Progenitor cell of endocrine pancreas (in vitro differentiated cells): ENCODE results near the gene NUDCD2. TPM values are rescaled to one million over a fixed set of nuclear protein-coding genes. Genes with fewer than 3 reads are reported as not detected.
"Not testable (repeated sequence)": the region's sequence is repeated elsewhere in the genome, so short reads cannot be mapped to it uniquely, and the experiment has no call there.

Experiments used
- DNase-seq: peaks from one replicate; pipeline ENCODE4 v3.0.0; 2021; ENCODE audit warnings: low spot score; ENCODE audit not compliant: unreplicated experiment
- H3K27ac Mint-ChIP-seq: 2 replicates; pipeline ENCODE4 v1.8.0; 2021; ENCODE audit warnings: mild to moderate bottlenecking, moderate library complexity, mixed read lengths
- H3K27me3 Mint-ChIP-seq: 2 replicates; pipeline ENCODE4 v1.8.0; 2021; ENCODE audit warnings: mixed read lengths
- H3K36me3 Mint-ChIP-seq: 2 replicates; pipeline ENCODE4 v1.8.0; 2022; ENCODE audit warnings: mixed read lengths; ENCODE audit not compliant: insufficient read depth
- H3K4me1 Mint-ChIP-seq: 2 replicates; pipeline ENCODE4 v1.8.0; 2021; ENCODE audit warnings: low read depth, mixed read lengths
- H3K4me3 Mint-ChIP-seq: 2 replicates; pipeline ENCODE4 v1.8.0; 2021; ENCODE audit warnings: low read depth, mild to moderate bottlenecking, moderate library complexity, mixed read lengths
- H3K9me3 Mint-ChIP-seq: 2 replicates; pipeline ENCODE4 v1.8.0; 2021; ENCODE audit warnings: low read depth, mixed read lengths
- CTCF ChIP-seq: fragments of 200-600 bp; sonication (generic); IDR thresholded peaks from one replicate; pipeline ENCODE4 v1.5.0; 2021; ENCODE audit warnings: antibody characterized with exemption, mild to moderate bottlenecking; ENCODE audit not compliant: unreplicated experiment
- total RNA-seq: library from RNA; stranded (reverse); gene quantifications from 2 replicates; pipeline ENCODE4 v1.2.1, GENCODE V29; 2021

NUDCD2 gene
- total RNA-seq, 1 donor from 2014 or later = 33.0 TPM

DNA sequence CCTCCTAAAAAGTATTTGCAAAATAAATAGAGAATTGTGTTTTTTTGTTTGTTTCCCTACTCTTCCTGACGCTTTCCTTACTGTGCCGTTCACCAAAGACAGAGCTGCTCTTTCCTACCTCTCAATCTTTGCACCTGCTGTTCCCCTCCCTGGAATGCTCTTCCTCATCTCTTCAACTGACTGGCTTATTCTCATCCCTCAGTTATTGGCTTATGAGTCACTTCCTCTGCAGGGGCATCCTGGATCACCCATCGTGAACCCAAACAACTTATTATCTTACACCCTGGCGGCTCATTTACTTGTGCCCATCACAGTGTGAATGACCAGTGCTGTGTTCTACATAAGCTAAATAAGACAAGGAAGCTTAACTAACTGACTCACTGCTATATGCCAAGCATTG lies 58.6 kb downstream of the NUDCD2 start:
- Mint-ChIP-seq H3K4me3 (no peak overlapping the region), H3K36me3 (no peaks in the 10 kb centered on the region), H3K27me3 (no peaks in the 10 kb centered on the region), H3K27ac (no peak overlapping the region), H3K4me1 (peaks cover 15% of the 10 kb centered on the region), H3K9me3 (no peaks in the 10 kb centered on the region)
- TF ChIP-seq CTCF = no peak
- DNase-seq = no peak

DNA sequence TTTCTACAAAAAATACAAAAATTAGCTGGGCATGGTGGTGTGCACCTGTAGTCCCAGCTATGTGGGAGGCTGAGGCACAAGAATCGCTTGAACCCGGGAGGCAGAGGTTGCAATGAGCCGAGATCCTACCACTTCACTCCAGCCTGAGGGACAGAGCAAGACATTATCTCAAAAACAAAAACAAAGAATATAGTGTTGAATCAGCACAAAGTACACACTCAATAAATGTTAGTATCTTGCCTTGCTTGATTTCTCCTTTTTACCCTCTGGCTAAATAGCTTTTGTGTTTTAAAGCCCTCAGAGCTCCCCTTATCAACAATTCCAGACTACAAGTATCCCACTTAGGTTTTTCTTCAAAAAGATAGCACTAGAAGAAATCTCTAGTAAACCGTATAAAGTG lies 60.0 kb downstream of the NUDCD2 start:
- no peak for TF ChIP-seq CTCF
- Mint-ChIP-seq H3K9me3 (no peaks in the 10 kb centered on the region), H3K27ac (no peak overlapping the region), H3K4me1 (peaks cover 15% of the 10 kb centered on the region), H3K27me3 (no peaks in the 10 kb centered on the region), H3K36me3 (no peaks in the 10 kb centered on the region), H3K4me3 (no peak overlapping the region)
- no peak for DNase-seq

DNA sequence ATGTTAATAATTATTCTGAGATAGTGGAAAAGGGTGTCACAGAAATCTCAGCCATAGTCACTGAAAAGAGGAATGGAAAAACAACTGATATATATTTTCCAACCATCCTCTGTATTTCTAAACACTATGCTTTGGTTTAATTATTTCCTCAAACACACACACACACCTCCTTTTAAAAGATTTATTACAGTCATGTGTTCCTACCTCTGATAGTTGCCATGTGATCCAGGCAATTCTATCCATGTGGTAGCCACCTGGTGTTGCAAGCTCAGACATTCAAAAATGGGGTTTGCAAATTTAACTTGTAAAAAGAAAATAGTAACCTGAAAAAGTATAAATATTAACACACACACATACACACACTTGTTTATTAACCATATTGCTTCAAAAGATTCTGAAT lies 62.5 kb downstream of the NUDCD2 start:
- H3K4me3 Mint-ChIP-seq = no peak overlapping the region
- peaks cover 12% of the 10 kb centered on the region for H3K9me3 Mint-ChIP-seq
- H3K27ac Mint-ChIP-seq = no peak overlapping the region
- no peaks in the 10 kb centered on the region for H3K27me3 Mint-ChIP-seq
- peaks cover 2% of the 10 kb centered on the region for H3K36me3 Mint-ChIP-seq
- no peak for TF ChIP-seq CTCF
- no peak for DNase-seq
- H3K4me1 Mint-ChIP-seq = peaks cover 7% of the 10 kb centered on the region

DNA sequence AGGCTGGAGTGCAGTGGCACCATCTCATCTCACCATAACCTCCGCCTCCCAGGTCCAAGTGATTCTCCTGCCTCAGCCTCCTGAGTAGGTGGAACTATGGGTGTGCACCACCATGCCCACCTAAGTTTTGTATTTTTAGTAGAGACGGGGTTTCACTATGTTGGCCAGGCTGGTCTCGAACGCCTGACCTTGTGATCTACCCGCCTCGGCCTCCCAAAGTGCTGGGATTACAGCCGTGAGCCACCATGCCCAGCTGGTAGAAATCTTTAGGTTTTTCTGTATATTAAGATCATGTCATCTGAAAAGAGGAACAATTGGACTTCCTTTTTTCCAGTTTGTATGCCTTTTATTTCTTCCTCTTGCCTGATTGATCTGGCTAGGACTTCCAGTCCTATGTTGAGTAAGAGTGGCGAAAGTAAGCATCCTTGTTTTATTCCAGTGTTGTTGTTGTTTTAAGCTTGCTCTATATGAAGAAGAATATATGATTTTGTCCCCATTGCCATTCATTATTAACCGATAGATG lies 63.0 kb downstream of the NUDCD2 start:
- DNase-seq, H3K27me3 Mint-ChIP-seq, H3K4me1 Mint-ChIP-seq, H3K27ac Mint-ChIP-seq, H3K4me3 Mint-ChIP-seq, H3K36me3 Mint-ChIP-seq: not testable (repeated sequence)
- peaks cover 12% of the 10 kb centered on the region for H3K9me3 Mint-ChIP-seq

Other genes with a start within 250 kb of the NUDCD2 start
- gene CCNG1, start 22.5 kb downstream of the NUDCD2 start, total RNA-seq = 250 and 267 TPM in 2 replicates
- gene HMMR, start 530 bp upstream of the NUDCD2 start, total RNA-seq = 13.3 and 15.0 TPM in 2 replicates
- 64.4 and 66.8 TPM in 2 replicates for gene MAT2B, start 45.5 kb upstream of the NUDCD2 start, total RNA-seq